HEK293 (cell line): ENCODE measurements around the gene RTP3.

Source experiments
- CTCF ChIP-seq: fragments of 450-650 bp; formaldehyde crosslinking; IDR thresholded peaks from 2 replicates; pipeline ENCODE4 v1.5.1; 2016; ENCODE audit warnings: missing biosample characterization, missing genetic modification characterization
- KLF8 ChIP-seq: fragments of 450-650 bp; formaldehyde crosslinking; IDR thresholded peaks from 2 replicates; pipeline ENCODE4 v1.5.1; 2016; ENCODE audit warnings: missing biosample characterization, missing genetic modification characterization
- MYNN ChIP-seq: fragments of 450-650 bp; formaldehyde crosslinking; IDR thresholded peaks from 2 replicates; pipeline ENCODE4 v1.5.1; 2016; ENCODE audit warnings: missing biosample characterization, missing genetic modification characterization, borderline replicate concordance
- SETDB1 ChIP-seq: IDR thresholded peaks from one replicate; pipeline ENCODE4 v1.6.1; 2017; ENCODE audit warnings: mild to moderate bottlenecking, low read length, moderate library complexity, mixed read lengths; ENCODE audit not compliant: insufficient read length
- ZFP37 ChIP-seq: fragments of 450-650 bp; formaldehyde crosslinking; IDR thresholded peaks from 2 replicates; pipeline ENCODE4 v1.5.1; 2016; ENCODE audit warnings: missing biosample characterization, missing genetic modification characterization
- ZNF221 ChIP-seq: fragments of 450-650 bp; formaldehyde crosslinking; IDR thresholded peaks from 2 replicates; pipeline ENCODE4 v1.5.1; 2017; ENCODE audit warnings: missing biosample characterization, missing genetic modification characterization, borderline replicate concordance
- ZNF398 ChIP-seq: fragments of 450-650 bp; formaldehyde crosslinking; IDR thresholded peaks from 2 replicates; pipeline ENCODE4 v1.5.1; 2017; ENCODE audit warnings: missing biosample characterization, missing genetic modification characterization
- ZNF48 ChIP-seq: fragments of 450-650 bp; formaldehyde crosslinking; IDR thresholded peaks from 2 replicates; pipeline ENCODE4 v1.5.1; 2016; ENCODE audit warnings: missing biosample characterization, missing genetic modification characterization
- ZNF600 ChIP-seq: fragments of 450-650 bp; formaldehyde crosslinking; IDR thresholded peaks from 2 replicates; pipeline ENCODE4 v1.5.1; 2016; ENCODE audit warnings: missing biosample characterization, missing genetic modification characterization
- ZNF629 ChIP-seq: fragments of 450-650 bp; formaldehyde crosslinking; IDR thresholded peaks from 2 replicates; pipeline ENCODE4 v1.5.1; 2017; ENCODE audit warnings: missing biosample characterization, missing genetic modification characterization
- ZSCAN30 ChIP-seq: fragments of 450-650 bp; IDR thresholded peaks from 2 replicates; pipeline ENCODE4 v1.5.1; 2018; ENCODE audit warnings: missing biosample characterization, mild to moderate bottlenecking, missing genetic modification characterization, moderate library complexity

- TF ChIP-seq ZNF629 (tag by site-specific recombination) = no peak
- TF ChIP-seq KLF8 (tag by site-specific recombination) = no peak
- TF ChIP-seq CTCF (tag by site-specific recombination) = no peak
- TF ChIP-seq SETDB1 = no peak
- TF ChIP-seq ZNF398 (tag by site-specific recombination) = no peak
- TF ChIP-seq ZNF48 (tag by site-specific recombination) = no peak
- TF ChIP-seq MYNN (tag by site-specific recombination) = no peak
- no peak for TF ChIP-seq ZFP37 (tag by site-specific recombination)
- no peak for TF ChIP-seq ZNF600
- no peak for TF ChIP-seq ZSCAN30 (tag by site-specific recombination)
- TF ChIP-seq ZNF221 (tag by site-specific recombination) = no peak
Observed at GRCh38 chr3:46549989-46550388, 52.2 kb downstream of the RTP3 start.
